HG02943 (cell line): ENCODE data around the gene ZNF653.

Experiments
- ATAC-seq: cut with Tn5 transposase; IDR thresholded peaks from one replicate; pipeline ENCODE4 v1.9.1; 2021; ENCODE audit warnings: mild to moderate bottlenecking, low read depth, moderate library complexity; ENCODE audit not compliant: unreplicated experiment

ZNF653 gene

GRCh38 chr19:11519138-11519537 lies 13.5 kb upstream of the ZNF653 start:
- ATAC-seq = no peak

DNA sequence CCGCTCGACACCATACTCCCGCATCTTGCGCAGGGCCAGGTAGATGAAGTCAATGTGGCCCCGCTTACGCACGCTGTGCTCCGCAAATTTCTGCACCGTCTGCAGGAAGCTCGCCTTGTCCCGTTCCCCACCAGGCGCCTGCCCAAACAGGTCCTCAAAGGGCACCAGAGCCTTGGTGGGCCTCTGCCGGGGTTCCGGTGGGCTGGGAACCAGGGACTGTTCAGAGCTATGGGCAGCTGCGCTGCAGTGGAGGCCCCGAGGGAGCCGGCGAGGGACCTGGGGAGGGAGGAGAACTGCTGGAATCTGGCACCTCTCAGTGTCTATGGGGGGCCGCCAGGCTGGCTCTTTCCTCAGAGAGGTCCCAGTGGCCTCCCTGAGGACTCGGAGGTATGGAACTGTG lies 8.3 kb upstream of the ZNF653 start:
- no peak for ATAC-seq

- ATAC-seq = no peak
Observed at GRCh38 chr19:11510444-11510843, 4.8 kb upstream of the ZNF653 start.

GRCh38 chr19:11507370-11508078 lies 1.9 kb upstream of the ZNF653 start:
- no peak for ATAC-seq

- no peak for ATAC-seq
Observed at GRCh38 chr19:11506967-11507366, 1.3 kb upstream of the ZNF653 start.

DNA sequence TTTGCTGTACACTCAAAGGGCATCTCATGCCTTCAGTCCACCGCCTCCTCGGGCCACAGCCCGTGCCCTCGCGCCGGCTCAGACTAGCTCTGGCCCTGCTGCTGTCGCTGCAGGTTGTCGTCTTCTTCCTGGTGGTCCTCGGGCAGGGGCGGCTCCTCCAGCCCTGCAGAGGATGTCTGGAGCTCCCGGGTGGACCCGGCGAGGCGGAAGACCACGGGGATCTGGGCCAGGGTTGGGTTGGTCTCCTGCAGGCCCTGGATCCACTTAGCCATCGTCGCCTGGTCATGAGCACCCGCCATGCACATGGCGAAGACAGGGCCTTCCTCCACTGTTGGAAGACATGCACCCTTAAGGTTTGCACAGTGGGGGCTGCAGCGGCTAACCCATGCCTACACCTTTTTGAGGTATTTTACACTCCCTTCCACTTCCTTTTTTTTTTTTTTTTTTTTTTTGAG lies 489 bp upstream of the ZNF653 start:
- peak; percentile 23 for ATAC-seq

- peak; percentile 80 for ATAC-seq
Observed at GRCh38 chr19:11505032-11505503, 571 bp downstream of the ZNF653 start.

- ATAC-seq = no peak
Observed at GRCh38 chr19:11504502-11505031, 1.1 kb downstream of the ZNF653 start.

- ATAC-seq = no peak
Observed at GRCh38 chr19:11499890-11500420, 5.7 kb downstream of the ZNF653 start.

DNA sequence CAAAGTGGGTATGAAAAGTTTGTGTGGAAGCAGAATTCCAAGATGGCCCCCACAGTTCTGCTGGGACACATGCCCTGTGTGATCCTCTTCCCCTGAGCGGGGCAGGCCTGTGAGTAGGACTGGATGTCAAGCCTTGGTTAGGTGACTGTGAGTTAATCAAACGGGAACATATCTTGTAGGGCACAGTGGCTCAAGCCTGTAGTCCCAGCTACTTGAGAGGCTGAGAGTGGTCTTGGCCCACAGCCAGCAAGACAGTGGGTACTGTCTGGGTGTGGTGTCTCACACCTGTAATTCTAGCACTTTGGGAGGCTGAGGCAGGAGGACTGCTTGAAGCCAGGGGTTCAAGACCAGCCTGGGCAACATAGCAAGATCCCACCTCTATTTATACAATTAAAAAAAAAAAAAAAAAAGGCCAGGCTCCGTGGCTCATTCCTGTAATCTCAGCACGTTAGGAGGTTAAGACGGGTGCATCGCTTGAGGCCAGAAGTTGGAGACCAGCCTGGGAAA lies 6.4 kb downstream of the ZNF653 start:
- no peak for ATAC-seq

DNA sequence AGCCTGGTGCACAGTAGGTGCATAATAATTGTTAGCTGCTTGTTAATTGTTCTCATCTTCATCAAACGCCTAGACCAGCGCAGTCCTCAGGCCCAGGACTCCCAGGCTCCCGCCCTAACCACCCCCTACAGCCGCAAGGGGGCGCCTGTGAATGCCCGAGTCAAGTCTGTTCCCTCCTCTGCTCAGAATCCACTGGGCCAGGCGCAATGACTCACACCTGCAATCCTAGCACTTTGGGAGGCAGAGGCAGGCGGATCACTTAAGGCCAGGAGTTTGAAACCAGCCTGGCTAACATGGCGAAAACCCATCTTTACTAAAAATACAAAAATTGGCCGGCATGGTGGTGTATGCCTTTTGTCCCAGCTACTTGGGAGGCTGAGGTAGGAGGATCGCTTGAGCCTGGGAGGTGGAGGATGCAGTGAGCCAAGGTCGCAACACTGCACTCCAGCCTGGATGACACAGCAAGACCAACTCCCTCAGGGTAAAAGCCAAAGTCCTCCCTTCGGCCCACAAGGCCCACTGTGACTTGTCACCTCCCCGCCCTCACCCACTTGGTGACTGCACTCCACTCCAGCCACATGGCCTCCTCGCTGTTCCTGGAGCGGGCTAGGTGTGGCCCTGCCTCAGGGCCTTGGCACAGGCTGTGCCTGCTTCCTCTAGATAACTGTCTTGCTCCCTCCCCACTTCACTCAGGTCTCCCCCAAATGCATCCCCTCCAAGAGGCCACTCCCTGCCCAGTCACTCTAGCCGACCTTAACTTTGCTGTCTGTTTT lies 9.1 kb downstream of the ZNF653 start:
- no peak for ATAC-seq

GRCh38 chr19:11495885-11496284 lies 9.8 kb downstream of the ZNF653 start:
- no peak for ATAC-seq

DNA sequence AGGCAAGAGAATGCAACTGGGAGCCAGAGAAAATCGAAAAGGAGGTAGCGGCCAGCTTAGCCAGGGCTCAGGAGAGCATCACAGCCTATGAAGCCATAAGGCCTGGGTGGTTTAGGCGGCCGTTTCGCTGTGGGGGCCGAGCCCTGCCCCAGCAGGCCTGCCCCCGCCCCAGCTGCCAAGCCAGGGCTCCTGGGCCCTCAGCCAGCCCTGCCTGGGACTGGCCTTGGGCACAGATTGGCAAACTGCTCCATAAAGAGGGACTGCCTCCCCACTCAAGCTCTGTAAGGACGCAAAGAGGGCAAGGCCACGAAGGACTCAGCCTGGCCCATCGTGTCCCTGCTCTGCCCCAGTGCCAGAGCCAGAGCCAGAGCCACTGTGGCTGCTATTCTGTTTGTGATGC lies 10.2 kb downstream of the ZNF653 start:
- no peak for ATAC-seq

DNA sequence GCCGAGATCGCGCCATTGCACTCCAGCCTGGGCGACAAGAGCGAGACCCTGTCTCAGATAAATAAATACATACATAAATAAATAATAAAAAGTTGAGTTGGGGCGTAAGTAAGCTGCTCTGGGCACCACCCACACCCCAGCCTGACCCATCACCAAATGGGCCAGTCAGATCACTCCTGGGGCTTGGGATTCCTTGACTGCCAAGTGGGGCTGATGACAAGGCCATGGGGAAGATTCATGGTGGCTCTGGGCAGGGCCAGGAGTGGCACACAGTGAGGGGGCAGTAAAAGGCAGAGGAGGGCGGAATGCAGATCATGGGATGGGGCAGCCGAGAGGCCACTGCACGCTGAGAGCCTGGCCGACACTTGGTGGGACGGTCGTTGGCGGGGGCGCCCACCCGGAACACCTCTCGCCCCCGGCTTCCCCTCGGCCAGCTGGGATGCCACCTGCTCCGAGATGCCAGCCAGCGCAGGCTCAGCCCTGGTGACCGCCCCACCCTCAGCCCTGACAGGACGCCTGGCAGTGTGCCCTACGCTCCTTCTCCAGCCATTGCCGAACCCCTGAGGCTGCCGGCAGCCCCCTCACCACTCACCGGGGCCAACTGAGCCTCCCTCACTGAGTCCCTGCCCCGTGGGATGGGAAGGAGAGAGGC lies 10.9 kb downstream of the ZNF653 start:
- no peak for ATAC-seq

DNA sequence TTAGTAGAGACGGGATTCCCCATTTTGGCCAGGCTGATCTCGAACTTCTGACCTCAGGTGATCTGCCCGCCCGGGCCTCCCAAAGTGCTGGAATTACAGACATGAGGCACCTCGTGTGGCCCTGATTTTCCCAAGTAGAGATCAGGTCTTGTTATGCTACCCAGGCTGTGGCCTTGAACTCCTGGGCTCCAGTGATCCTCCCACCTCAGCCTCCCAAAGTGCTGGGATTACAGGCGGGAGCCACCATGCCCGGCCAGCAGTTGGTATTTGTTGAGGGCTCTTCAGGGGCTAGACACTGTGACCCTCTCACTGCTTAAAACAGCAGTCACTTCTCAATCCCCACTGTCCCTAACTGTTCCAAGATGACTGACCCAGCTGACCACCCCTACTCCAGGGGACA lies 16.3 kb downstream of the ZNF653 start:
- no peak for ATAC-seq

GRCh38 chr19:11486661-11487503 lies 18.8 kb downstream of the ZNF653 start:
- no peak for ATAC-seq

DNA sequence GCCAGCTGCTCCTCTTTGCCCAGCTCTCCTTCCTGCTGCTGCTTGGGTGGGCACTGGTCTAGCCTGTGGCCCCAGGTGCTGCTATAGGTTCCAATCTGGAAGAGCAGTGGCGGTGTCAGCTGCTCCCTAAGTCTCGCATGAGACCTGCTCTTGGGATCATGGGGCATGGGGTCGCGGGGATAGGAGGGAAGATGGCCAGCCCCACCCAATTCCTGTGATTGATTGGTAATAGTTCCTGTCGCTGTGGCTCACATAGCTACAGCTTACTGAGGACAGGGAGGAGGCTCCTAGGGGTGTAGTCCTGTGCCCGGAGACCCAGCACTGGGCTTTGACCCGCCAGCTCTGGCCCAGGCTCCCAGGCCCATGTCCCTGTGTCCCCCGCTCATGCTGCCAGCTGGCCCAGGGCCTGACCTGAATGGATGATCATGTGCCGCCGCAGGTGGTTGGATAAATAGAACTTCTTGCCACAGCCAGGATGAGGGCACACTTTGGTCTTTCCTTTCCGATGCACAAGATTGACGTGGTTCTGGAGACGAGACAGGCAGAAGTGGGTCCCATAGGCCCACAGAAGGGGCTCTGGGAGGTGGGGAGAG lies 20.3 kb downstream of the ZNF653 start:
- no peak for ATAC-seq

- no peak for ATAC-seq
Observed at GRCh38 chr19:11483366-11484111, 22.1 kb downstream of the ZNF653 start.
